ENCODE results near the gene SNED1. TPM values are rescaled to one million over a fixed set of nuclear protein-coding genes. Genes with fewer than 3 reads are reported as not detected.
"Not testable (repeated sequence)": the region's sequence is repeated elsewhere in the genome, so short reads cannot be mapped to it uniquely, and the experiment has no call there.

The SNED1 gene
- total RNA-seq, 1 donor from 2014 or later = 34.9 TPM

- ATAC-seq (peak; percentile 9), DNase-seq (ENCODE audit: low spot score) (no peak)
These were observed 82.8 kb downstream of the SNED1 start for GRCh38 chr2:241081190-241081642.

- no peak for DNase-seq (ENCODE audit: low spot score)
- peak; percentile 5 for ATAC-seq
These were observed 83.4 kb downstream of the SNED1 start for GRCh38 chr2:241081643-241082340.

- DNase-seq (ENCODE audit: low spot score) (no peak), ATAC-seq (no peak)
These were observed 84.1 kb downstream of the SNED1 start for GRCh38 chr2:241082341-241083090.

GRCh38 chr2:241083091-241083415, 84.6 kb downstream of the SNED1 start:
- ATAC-seq = peak; percentile 3
- DNase-seq (ENCODE audit: low spot score) = no peak

GRCh38 chr2:241084856-241085444, 86.5 kb downstream of the SNED1 start:
- no peak for ATAC-seq
- DNase-seq (ENCODE audit: low spot score) = no peak

- no peak for ATAC-seq
- DNase-seq (ENCODE audit: low spot score) = peak; percentile 35
These were observed 89.2 kb downstream of the SNED1 start for GRCh38 chr2:241087420-241088268.

GRCh38 chr2:241088376-241088775, 90.0 kb downstream of the SNED1 start:
- DNase-seq (ENCODE audit: low spot score) (peak; percentile 40), ATAC-seq (no peak)

GRCh38 chr2:241088791-241089732, 90.6 kb downstream of the SNED1 start:
- ATAC-seq (no peak), DNase-seq (ENCODE audit: low spot score) (peak; percentile 43)

GRCh38 chr2:241091201-241091600, 92.8 kb downstream of the SNED1 start:
- DNase-seq (ENCODE audit: low spot score) = no peak
- no peak for ATAC-seq

GRCh38 chr2:241091734-241092445, 93.5 kb downstream of the SNED1 start:
- DNase-seq (ENCODE audit: low spot score) = no peak

GRCh38 chr2:241092677-241093076, 94.3 kb downstream of the SNED1 start:
- ATAC-seq (peak; percentile 28), DNase-seq (ENCODE audit: low spot score) (no peak)

More at GRCh38 chr2:241091734-241092445, 93.5 kb downstream of the SNED1 start:
- no peak for ATAC-seq

GRCh38 chr2:241093133-241093781, 94.8 kb downstream of the SNED1 start:
- ATAC-seq = peak; percentile 83
- DNase-seq (ENCODE audit: low spot score) = not testable (repeated sequence)

GRCh38 chr2:241094172-241094571, 95.8 kb downstream of the SNED1 start:
- no peak for DNase-seq (ENCODE audit: low spot score)
- no peak for ATAC-seq

- no peak for DNase-seq (ENCODE audit: low spot score)
- no peak for ATAC-seq
These were observed 96.6 kb downstream of the SNED1 start for GRCh38 chr2:241094924-241095420.

GRCh38 chr2:241095594-241096290, 97.3 kb downstream of the SNED1 start:
- DNase-seq (ENCODE audit: low spot score) = no peak

GRCh38 chr2:241096979-241097378, 98.6 kb downstream of the SNED1 start:
- no peak for ATAC-seq

More at GRCh38 chr2:241095594-241096290, 97.3 kb downstream of the SNED1 start:
- no peak for ATAC-seq

GRCh38 chr2:241099246-241099645, 100.8 kb downstream of the SNED1 start:
- ATAC-seq (no peak), DNase-seq (ENCODE audit: low spot score) (no peak)

More at GRCh38 chr2:241096979-241097378, 98.6 kb downstream of the SNED1 start:
- DNase-seq (ENCODE audit: low spot score) = no peak
